Measurements from ENCODE around the gene AFAP1L1.

AFAP1L1 gene

DNA sequence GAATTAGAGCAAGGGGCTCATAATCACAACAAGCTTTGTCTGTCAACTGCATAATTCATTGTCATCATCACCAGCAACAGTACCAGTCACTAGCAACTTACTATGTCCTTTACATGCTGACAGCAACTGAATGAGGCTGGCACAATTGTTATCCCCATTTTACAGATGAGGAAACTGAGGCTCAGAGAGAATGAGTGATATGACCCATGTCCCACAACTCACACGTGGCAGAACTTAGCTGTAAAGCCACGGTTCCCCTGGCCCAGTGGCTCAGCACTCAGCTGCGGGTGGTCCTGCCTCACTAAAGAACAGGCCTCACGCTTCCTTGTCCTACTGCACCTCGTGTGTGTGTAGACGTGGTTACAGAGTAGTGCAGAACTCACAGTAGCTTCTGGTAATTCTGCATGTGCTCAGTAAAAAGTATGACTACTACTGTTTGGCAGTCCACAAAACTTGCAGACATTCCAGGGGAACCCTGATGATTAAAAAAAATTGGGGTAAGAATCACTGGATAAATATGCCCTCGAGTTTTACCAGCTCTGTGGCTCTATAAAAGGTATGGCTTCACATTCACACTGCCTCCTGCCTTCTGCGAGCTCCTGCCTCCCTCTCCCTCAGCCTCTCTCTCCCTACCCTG lies 30.2 kb downstream of the AFAP1L1 start:
- H3K4me3 ChIP-seq (ENCODE audit: low read depth, low read length) = no peak overlapping the region
- no peak for DNase-seq (ENCODE audit: low read depth)
- TF ChIP-seq, protein P1, sequence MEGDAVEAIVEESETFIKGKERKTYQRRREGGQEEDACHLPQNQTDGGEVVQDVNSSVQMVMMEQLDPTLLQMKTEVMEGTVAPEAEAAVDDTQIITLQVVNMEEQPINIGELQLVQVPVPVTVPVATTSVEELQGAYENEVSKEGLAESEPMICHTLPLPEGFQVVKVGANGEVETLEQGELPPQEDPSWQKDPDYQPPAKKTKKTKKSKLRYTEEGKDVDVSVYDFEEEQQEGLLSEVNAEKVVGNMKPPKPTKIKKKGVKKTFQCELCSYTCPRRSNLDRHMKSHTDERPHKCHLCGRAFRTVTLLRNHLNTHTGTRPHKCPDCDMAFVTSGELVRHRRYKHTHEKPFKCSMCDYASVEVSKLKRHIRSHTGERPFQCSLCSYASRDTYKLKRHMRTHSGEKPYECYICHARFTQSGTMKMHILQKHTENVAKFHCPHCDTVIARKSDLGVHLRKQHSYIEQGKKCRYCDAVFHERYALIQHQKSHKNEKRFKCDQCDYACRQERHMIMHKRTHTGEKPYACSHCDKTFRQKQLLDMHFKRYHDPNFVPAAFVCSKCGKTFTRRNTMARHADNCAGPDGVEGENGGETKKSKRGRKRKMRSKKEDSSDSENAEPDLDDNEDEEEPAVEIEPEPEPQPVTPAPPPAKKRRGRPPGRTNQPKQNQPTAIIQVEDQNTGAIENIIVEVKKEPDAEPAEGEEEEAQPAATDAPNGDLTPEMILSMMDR (IDR thresholded peaks at IDR 0.05; ENCODE audit: control insufficient read depth, extremely low read depth, insufficient read depth) = no peak

DNA sequence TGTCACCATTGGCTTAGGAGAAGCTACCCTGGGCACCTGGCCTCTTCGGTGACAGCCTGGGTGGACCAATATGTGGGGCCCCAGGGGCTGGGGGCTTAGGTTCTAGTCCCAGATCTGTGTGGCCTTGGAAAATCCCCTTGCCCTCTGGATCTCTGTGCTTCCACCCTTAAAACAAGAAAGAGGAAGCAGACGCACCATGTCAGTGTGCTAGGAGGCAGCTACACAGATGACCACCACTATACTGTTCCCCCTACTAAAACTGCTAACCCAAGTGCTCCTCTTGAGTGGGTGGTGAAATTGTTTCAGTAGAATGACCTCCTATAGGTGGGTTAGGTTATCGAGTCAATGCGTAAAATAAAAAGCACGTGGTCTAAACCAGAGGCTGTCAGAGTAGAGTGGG lies 31.0 kb downstream of the AFAP1L1 start:
- DNase-seq (ENCODE audit: low read depth) = no peak
- TF ChIP-seq, protein P1 (IDR thresholded peaks at IDR 0.05; ENCODE audit: control insufficient read depth, extremely low read depth, insufficient read depth) = no peak
- H3K4me3 ChIP-seq (ENCODE audit: low read depth, low read length) = no peak overlapping the region

DNA sequence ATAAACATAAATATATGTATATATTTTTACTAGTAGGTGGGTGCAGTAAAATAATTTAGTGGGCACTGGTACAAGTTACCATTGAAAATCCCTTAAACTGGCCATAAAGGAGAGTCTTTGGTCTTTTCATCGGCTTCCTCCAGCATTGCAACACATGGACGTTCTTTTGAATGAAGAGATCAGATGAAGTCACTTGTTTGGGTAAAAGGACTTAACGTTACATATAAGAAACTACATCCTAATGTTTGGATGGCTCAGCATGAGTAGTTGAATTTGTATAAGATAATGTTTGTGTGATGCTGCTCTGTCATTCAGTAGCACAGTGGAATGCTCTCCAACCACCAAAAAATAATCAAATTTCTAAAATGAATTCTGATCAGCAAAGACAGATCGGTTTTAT lies 31.6 kb downstream of the AFAP1L1 start:
- no peak for DNase-seq (ENCODE audit: low read depth)
- TF ChIP-seq, protein P1 (IDR thresholded peaks at IDR 0.05; ENCODE audit: control insufficient read depth, extremely low read depth, insufficient read depth) = no peak

DNA sequence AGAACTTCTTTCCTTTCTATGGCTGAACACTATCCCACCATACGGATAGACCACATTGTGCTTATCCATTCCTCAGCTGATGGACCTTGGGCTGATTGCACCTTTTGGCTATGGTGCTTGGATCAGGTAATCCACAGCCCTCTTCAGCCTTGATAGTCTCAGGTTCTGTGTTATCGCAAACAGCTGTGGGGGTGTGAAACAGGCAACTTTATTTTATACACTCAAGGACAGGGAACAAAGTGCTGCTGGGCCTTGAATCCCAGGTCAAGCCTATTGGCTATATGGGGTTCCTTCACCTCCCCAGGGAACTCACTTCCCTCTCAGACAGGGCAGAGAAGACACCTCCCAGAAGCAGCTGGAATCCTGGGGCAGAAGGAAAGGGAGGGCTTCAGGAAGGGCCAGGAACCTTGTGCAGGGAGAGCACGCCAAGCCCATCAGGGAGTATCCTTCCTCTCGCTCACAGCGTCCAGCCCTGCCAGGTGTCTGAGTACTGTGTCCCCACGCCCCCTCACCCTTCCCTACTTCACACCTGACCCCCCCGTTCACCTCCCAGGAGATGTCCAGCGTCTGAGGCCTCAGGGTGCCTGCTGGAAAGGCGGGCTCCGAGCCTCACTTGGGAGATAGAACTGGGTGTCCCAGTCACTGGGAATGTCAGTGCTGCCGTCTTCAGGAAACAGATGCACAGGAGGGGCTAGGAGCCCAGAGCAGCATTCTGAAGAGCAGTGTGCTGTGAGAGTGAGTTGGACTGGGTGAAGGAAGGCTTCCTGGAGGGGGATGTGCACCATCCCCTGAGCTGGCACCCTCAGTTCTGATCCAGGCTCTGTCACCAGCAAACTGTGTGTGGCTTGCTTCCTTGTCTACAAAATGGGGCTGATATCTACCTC lies 32.8 kb downstream of the AFAP1L1 start:
- no peak overlapping the region for H3K4me3 ChIP-seq (ENCODE audit: low read depth, low read length)
- TF ChIP-seq, protein P1 (IDR thresholded peaks at IDR 0.05; ENCODE audit: control insufficient read depth, extremely low read depth, insufficient read depth) = no peak
- DNase-seq (ENCODE audit: low read depth) = no peak

More for the DNA sequence above, 31.6 kb downstream of the AFAP1L1 start:
- no peak overlapping the region for H3K4me3 ChIP-seq (ENCODE audit: low read depth, low read length)

DNA sequence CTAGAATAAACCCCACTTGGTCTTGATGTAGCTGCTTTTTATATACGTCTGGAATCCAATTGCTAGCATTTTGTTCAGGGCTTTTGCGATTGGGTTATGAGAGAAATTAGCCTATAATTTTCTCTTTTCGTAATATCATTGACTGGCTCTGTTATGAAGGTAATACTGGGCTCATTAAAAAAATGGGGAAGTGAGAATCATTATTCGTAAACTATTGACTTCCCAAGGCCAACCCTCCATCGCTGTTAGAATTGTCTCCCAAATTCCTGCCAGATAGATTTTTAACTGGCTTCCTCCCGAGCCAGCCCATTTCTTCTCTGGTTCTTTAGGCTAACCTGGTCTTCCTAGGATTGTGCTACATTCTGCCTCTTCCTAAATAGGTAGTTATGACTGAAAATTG lies 37.7 kb downstream of the AFAP1L1 start:
- no peak overlapping the region for H3K4me3 ChIP-seq (ENCODE audit: low read depth, low read length)
- TF ChIP-seq, protein P1 (IDR thresholded peaks at IDR 0.05; ENCODE audit: control insufficient read depth, extremely low read depth, insufficient read depth) = no peak
- DNase-seq (ENCODE audit: low read depth) = no peak

DNA sequence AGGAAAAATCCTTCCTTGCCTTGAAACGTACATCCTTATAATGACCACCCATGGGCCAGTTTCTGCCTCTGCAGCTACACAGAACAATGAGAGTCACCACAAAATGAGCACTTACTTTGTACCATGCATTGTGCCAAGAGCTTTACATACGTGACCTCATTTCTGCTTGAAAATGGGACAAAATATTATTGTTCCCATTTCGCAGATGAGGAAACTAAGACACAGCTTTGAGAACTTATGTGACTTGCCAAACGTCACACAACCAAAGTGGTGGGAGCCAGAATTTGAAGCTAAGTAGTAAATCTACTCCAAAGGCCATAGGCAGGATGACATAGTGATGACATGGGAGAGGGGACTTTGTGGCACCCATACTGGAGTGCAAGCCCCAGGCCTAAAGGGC lies 38.8 kb downstream of the AFAP1L1 start:
- TF ChIP-seq, protein P1 (IDR thresholded peaks at IDR 0.05; ENCODE audit: control insufficient read depth, extremely low read depth, insufficient read depth) = no peak
- DNase-seq (ENCODE audit: low read depth) = no peak
- H3K4me3 ChIP-seq (ENCODE audit: low read depth, low read length) = no peak overlapping the region
